Keratinocyte (primary cell): ENCODE measurements around the gene GPX4. TPM values are rescaled to one million over a fixed set of nuclear protein-coding genes. Genes with fewer than 3 reads are reported as not detected.

Source experiments
- DNase-seq: peaks from one replicate; pipeline ENCODE4 v3.0.0-alpha.2; 2011; ENCODE audit warnings: low read depth, missing footprints, low spot score
- FAIRE-seq: peaks from 2 replicates; lab custom pipeline; 2011; peaks lifted over from hg19 to GRCh38; lab: Jason Lieb, UNC
- H2AFZ ChIP-seq: 2 replicates; pipeline ENCODE4 v1.6.0; 2012; ENCODE audit warnings: low read length, control low read depth, inconsistent platforms; ENCODE audit not compliant: control insufficient read depth
- H3K27ac ChIP-seq: 2 replicates; pipeline ENCODE4 v1.5.1; 2011; ENCODE audit warnings: low read length; ENCODE audit not compliant: control insufficient read depth, insufficient read depth
- H3K27me3 ChIP-seq: 3 replicates; pipeline ENCODE4 v1.6.0; 2011; ENCODE audit warnings: low read length; ENCODE audit not compliant: control insufficient read depth, insufficient read depth; ENCODE audit errors: extremely low read depth
- H3K36me3 ChIP-seq, 2 experiments: 2 replicates in 1 of 2; 3 replicates in 1 of 2; pipeline ENCODE4 v1.5.1; 2011; ENCODE audit warnings: low read length in 2 of 2, mild to moderate bottlenecking in 1 of 2; ENCODE audit not compliant: control insufficient read depth in 2 of 2, insufficient read depth in 2 of 2; ENCODE audit errors: extremely low read depth in 1 of 2
- H3K4me1 ChIP-seq: 3 replicates; pipeline ENCODE4 v1.5.1; 2011; ENCODE audit warnings: low read length; ENCODE audit not compliant: control insufficient read depth, insufficient read depth; ENCODE audit errors: extremely low read depth
- H3K4me2 ChIP-seq: 3 replicates; pipeline ENCODE4 v1.6.0; 2011; ENCODE audit warnings: low read depth, low read length; ENCODE audit not compliant: control insufficient read depth, insufficient read depth; ENCODE audit errors: extremely low read depth
- H3K4me3 ChIP-seq, 3 experiments: fragments of 200-600 bp in 1 of 3; sonication (generic) in 1 of 3; 2 replicates in 2 of 3; 3 replicates in 1 of 3; pipeline ENCODE4 v1.5.1; 2011 to 2016; ENCODE audit warnings: low read length in 3 of 3, mild to moderate bottlenecking in 3 of 3, control low read depth in 2 of 3, inconsistent platforms in 1 of 3, low read depth in 1 of 3, mixed read lengths in 1 of 3, mixed run types in 1 of 3, moderate library complexity in 1 of 3; ENCODE audit not compliant: control insufficient read depth in 2 of 3, insufficient read depth in 2 of 3; ENCODE audit errors: extremely low read depth in 1 of 3
- H3K79me2 ChIP-seq: 2 replicates; pipeline ENCODE4 v1.6.0; 2012; ENCODE audit warnings: low read length; ENCODE audit not compliant: control insufficient read depth, insufficient read depth
- H3K9ac ChIP-seq: 3 replicates; pipeline ENCODE4 v1.6.0; 2011; ENCODE audit warnings: low read length; ENCODE audit not compliant: control insufficient read depth, insufficient read depth; ENCODE audit errors: extremely low read depth
- H3K9me1 ChIP-seq: 3 replicates; pipeline ENCODE4 v1.6.0; 2011; ENCODE audit warnings: low read length; ENCODE audit not compliant: control insufficient read depth, insufficient read depth; ENCODE audit errors: extremely low read depth
- H3K9me3 ChIP-seq: 2 replicates; pipeline ENCODE4 v1.5.1; 2012; ENCODE audit warnings: low read depth, low read length; ENCODE audit not compliant: control insufficient read depth
- H4K20me1 ChIP-seq: 3 replicates; pipeline ENCODE4 v1.6.0; 2011; ENCODE audit warnings: low read length; ENCODE audit not compliant: control insufficient read depth, insufficient read depth; ENCODE audit errors: extremely low read depth
- CTCF ChIP-seq, 3 experiments: IDR thresholded peaks in 1 of 3; conservative IDR thresholded peaks in 1 of 3; optimal IDR thresholded peaks in 1 of 3; 2 replicates in 2 of 3; 3 replicates in 1 of 3; pipeline versions ENCODE3 to v1.5.1; 2011; ENCODE audit warnings: low read length in 3 of 3, mild to moderate bottlenecking in 3 of 3, moderate library complexity in 2 of 3, control low read depth in 1 of 3, inconsistent platforms in 1 of 3; ENCODE audit not compliant: insufficient read depth in 2 of 3; ENCODE audit errors: extremely low read depth in 1 of 3
- EZH2 ChIP-seq: IDR thresholded peaks from one replicate; pipeline ENCODE4 v1.6.1; 2012; ENCODE audit warnings: inconsistent platforms, mild to moderate bottlenecking, low read length, moderate library complexity
- dilution Hi-C: fragments of 300-500 bp; cut with MboI; formaldehyde crosslinking; loops from one replicate; pipeline ENCODE4 v1.7.0; 2020; ENCODE audit warnings: low sequenced_read_pairs; ENCODE audit not compliant: extremely low pct_ligation_motif_present
- polyA plus RNA-seq, 5 experiments: library from polyadenylated mRNA; depleted of rRNA in 3 of 5; stranded (reverse) in 3 of 5; stranded (forward) in 1 of 5; unstranded in 1 of 5; fragments of >200 nt; gene quantifications; 1 replicate in 1 of 5; 2 replicates in 3 of 5; 3 replicates in 1 of 5; pipeline versions ENCODE4 v1.2.1 to v1.2.3, GENCODE V29; 2011 to 2012; ENCODE audit warnings: missing spikeins in 2 of 5, low read depth in 1 of 5, low replicate concordance in 1 of 5

GPX4 gene
- polyA plus RNA-seq, 1 donor (not counting 4 experiments of a cell fraction or from before 2014, with no cell fraction given), result 193 TPM

GRCh38 chr19:1155352-1156304, 51.8 kb downstream of the GPX4 start:
- Histone ChIP-seq H3K4me3 (peak overlapping the region in 1 of 3 experiments; percentile 37), H4K20me1 (peaks cover 9% of the 10 kb centered on the region), H3K4me1 (peaks cover 19% of the 10 kb centered on the region), H3K27me3 (no peaks in the 10 kb centered on the region), H3K9me1 (peaks cover 3% of the 10 kb centered on the region), H3K79me2 (peaks cover 79% of the 10 kb centered on the region), H3K4me2 (peak overlapping the region; percentile 77), H2AFZ (no peak overlapping the region), H3K27ac (peak overlapping the region; percentile 75), H3K9me3 (no peaks in the 10 kb centered on the region), H3K9ac (peak overlapping the region; percentile 63), H3K36me3 (peaks cover 19% of the 10 kb centered on the region in 2 experiments)
- no peak for FAIRE-seq
- DNase-seq, result no peak
- dilution Hi-C loops, result no loop called here
- TF ChIP-seq CTCF (optimal IDR thresholded peaks at IDR 0.05 in 1 of 3, IDR thresholded peaks at IDR 0.05 in 1 of 3, conservative IDR thresholded peaks at IDR 0.05 in 1 of 3; ENCODE audit: extremely low read depth in 1 of 3, insufficient read depth in 2 of 3, low read length in 3 of 3) (no peak), EZH2 (no peak)

Other genes with a start within 250 kb of the GPX4 start
- gene CFD, start 244.3 kb upstream of the GPX4 start, polyA plus RNA-seq, result 0.37 to 1.6 TPM (median 0.47 TPM) in 3 replicates
- gene MED16, start 210.8 kb upstream of the GPX4 start, polyA plus RNA-seq, result 9.7 to 20.3 TPM (median 12.0 TPM) in 3 replicates
- not detected in 3 replicates for gene RNU6-9, start 210.5 kb upstream of the GPX4 start, polyA plus RNA-seq
- gene R3HDM4, start 190.8 kb upstream of the GPX4 start, polyA plus RNA-seq, result 33.5 to 48.0 TPM (median 47.9 TPM) in 3 replicates
- gene KISS1R, start 186.7 kb upstream of the GPX4 start, polyA plus RNA-seq, result not detected in 3 replicates
- 2.6 to 3.4 TPM (median 3.1 TPM) in 3 replicates for gene ARID3A, start 178.0 kb upstream of the GPX4 start, polyA plus RNA-seq
- gene WDR18, start 119.6 kb upstream of the GPX4 start, polyA plus RNA-seq, result 26.3 to 48.7 TPM (median 38.3 TPM) in 3 replicates
- 0.20 to 1.9 TPM (median 0.84 TPM) in 3 replicates for gene GRIN3B, start 103.6 kb upstream of the GPX4 start, polyA plus RNA-seq
- 61.5 to 136 TPM (median 88.0 TPM) in 3 replicates for gene TMEM259, start 82.9 kb upstream of the GPX4 start, polyA plus RNA-seq
- not detected in 3 replicates for gene RNU6-2, start 82.5 kb upstream of the GPX4 start, polyA plus RNA-seq
- gene CNN2, start 77.4 kb upstream of the GPX4 start, polyA plus RNA-seq, result 105 to 495 TPM (median 136 TPM) in 3 replicates
- 7.4 to 11.0 TPM (median 7.9 TPM) in 3 replicates for gene ABCA7, start 63.9 kb upstream of the GPX4 start, polyA plus RNA-seq
- 0.56 to 1.3 TPM (median 1.1 TPM) in 3 replicates for gene ARHGAP45, start 36.8 kb upstream of the GPX4 start, polyA plus RNA-seq
- gene POLR2E, start 8.6 kb upstream of the GPX4 start, polyA plus RNA-seq, result 178 to 229 TPM (median 200 TPM) in 3 replicates
- 10.9 to 19.4 TPM (median 13.1 TPM) in 3 replicates for gene SBNO2, start 70.3 kb downstream of the GPX4 start, polyA plus RNA-seq
- gene STK11, start 101.8 kb downstream of the GPX4 start, polyA plus RNA-seq, result 24.6 to 31.4 TPM (median 28.1 TPM) in 3 replicates
- 0.93 to 2.8 TPM (median 1.2 TPM) in 3 replicates for gene CBARP, start 134.0 kb downstream of the GPX4 start, polyA plus RNA-seq
- 51.3 to 95.4 TPM (median 80.0 TPM) in 3 replicates for gene ATP5F1D, start 137.8 kb downstream of the GPX4 start, polyA plus RNA-seq
- gene MIDN, start 144.6 kb downstream of the GPX4 start, polyA plus RNA-seq, result 4.7 to 14.1 TPM (median 6.8 TPM) in 3 replicates
- 97.5 to 164 TPM (median 113 TPM) in 3 replicates for gene CIRBP, start 165.3 kb downstream of the GPX4 start, polyA plus RNA-seq
- 18.5 to 30.1 TPM (median 27.6 TPM) in 3 replicates for gene FAM174C, start 171.5 kb downstream of the GPX4 start, polyA plus RNA-seq
- gene EFNA2, start 181.9 kb downstream of the GPX4 start, polyA plus RNA-seq, result not detected in 3 replicates